Endothelial cell of umbilical vein (primary cell): ENCODE measurements around the gene PRKCZ. TPM values are rescaled to one million over a fixed set of nuclear protein-coding genes. Genes with fewer than 3 reads are reported as not detected.
"Not testable (repeated sequence)": the region's sequence is repeated elsewhere in the genome, so short reads cannot be mapped to it uniquely, and the experiment has no call there.

ENCODE experiments used
- BruUV-seq: library from RNA; stranded (reverse); fragments of 400-500 nt; replicated peaks from 2 replicates; lab custom pipeline; 2021; lab: Mats Ljungman, UMichigan
- CTCF ChIA-PET: fragments of 300-600, 350-600 bp; sonication (Branson Sonifier 250); formaldehyde crosslinking; loops from one replicate; lab custom pipeline; 2021; ENCODE audit warnings: antibody characterized with exemption, inconsistent platforms; lab: Charles Lee
- POLR2A ChIA-PET: fragments of 300-600, 350-600 bp; sonication (Branson Sonifier 250); formaldehyde crosslinking; loops from one replicate; lab custom pipeline; 2021; ENCODE audit warnings: antibody characterized with exemption, inconsistent platforms; lab: Charles Lee
- DNase-seq: peaks from one replicate; pipeline ENCODE4 v3.0.0-alpha.2; 2011; ENCODE audit warnings: low read depth, low spot score
- FAIRE-seq: peaks from 2 replicates; lab custom pipeline; 2011; peaks lifted over from hg19 to GRCh38; lab: Jason Lieb, UNC
- H2AFZ ChIP-seq: 2 replicates; pipeline ENCODE4 v1.6.0; 2012; ENCODE audit warnings: low read depth, low read length, control low read depth, inconsistent platforms
- H3K27ac ChIP-seq: 2 replicates; pipeline ENCODE4 v1.5.1; 2011; ENCODE audit warnings: low read depth, mild to moderate bottlenecking, control low read depth, low read length, moderate library complexity; ENCODE audit not compliant: insufficient read depth
- H3K27me3 ChIP-seq, 2 experiments: 2 replicates each; pipeline versions ENCODE4 v1.6.0 to v1.6.1; 2011; ENCODE audit warnings: low read length in 2 of 2, mixed read lengths in 1 of 2; ENCODE audit not compliant: control insufficient read depth in 2 of 2, insufficient read depth in 2 of 2
- H3K36me3 ChIP-seq, 2 experiments: 2 replicates in 1 of 2; 3 replicates in 1 of 2; pipeline ENCODE4 v1.5.1; 2011; ENCODE audit warnings: low read length in 2 of 2, mild to moderate bottlenecking in 1 of 2, moderate library complexity in 1 of 2; ENCODE audit not compliant: control insufficient read depth in 2 of 2, insufficient read depth in 2 of 2; ENCODE audit errors: extremely low read depth in 1 of 2
- H3K4me1 ChIP-seq: 3 replicates; pipeline ENCODE4 v1.5.1; 2011; ENCODE audit warnings: mild to moderate bottlenecking, low read length; ENCODE audit not compliant: control insufficient read depth, insufficient read depth; ENCODE audit errors: extremely low read depth
- H3K4me2 ChIP-seq: 2 replicates; pipeline ENCODE4 v1.6.1; 2011; ENCODE audit warnings: low read length, control low read depth, mixed read lengths; ENCODE audit not compliant: insufficient read depth
- H3K4me3 ChIP-seq, 3 experiments: fragments of 200-600 bp in 1 of 3; sonication (generic), shearing (Covaris generic) in 1 of 3; replicated peaks in 1 of 3; 2 replicates each; pipeline ENCODE4 v1.5.1; 2011 to 2016; ENCODE audit warnings: control low read depth in 3 of 3, low read length in 3 of 3, mild to moderate bottlenecking in 2 of 3, inconsistent platforms in 1 of 3, low read depth in 1 of 3, moderate library complexity in 1 of 3; ENCODE audit not compliant: insufficient read depth in 1 of 3
- H3K79me2 ChIP-seq: 2 replicates; pipeline ENCODE4 v1.6.0; 2012; ENCODE audit warnings: low read length, inconsistent platforms; ENCODE audit not compliant: control insufficient read depth, insufficient read depth
- H3K9ac ChIP-seq: replicated peaks from 2 replicates; pipeline ENCODE3; 2011; ENCODE audit warnings: low read length, control low read depth; ENCODE audit not compliant: insufficient read depth; ENCODE audit errors: extremely low read depth
- H3K9me1 ChIP-seq: replicated peaks from 3 replicates; pipeline ENCODE4 v1.6.0; 2011; ENCODE audit warnings: mild to moderate bottlenecking, low read length; ENCODE audit not compliant: control insufficient read depth, insufficient read depth; ENCODE audit errors: extremely low read depth
- H3K9me3 ChIP-seq: replicated peaks from 2 replicates; pipeline ENCODE4 v1.5.1; 2012; ENCODE audit warnings: low read length, inconsistent platforms; ENCODE audit not compliant: control insufficient read depth, insufficient read depth
- H4K20me1 ChIP-seq: replicated peaks from 2 replicates; pipeline ENCODE3; 2011; ENCODE audit warnings: mild to moderate bottlenecking, low read length; ENCODE audit not compliant: control insufficient read depth, insufficient read depth; ENCODE audit errors: extremely low read depth
- FOS ChIP-seq: IDR thresholded peaks from 2 replicates; pipeline ENCODE4 v1.6.1; 2011; ENCODE audit warnings: mild to moderate bottlenecking, low read length, moderate library complexity, borderline replicate concordance; ENCODE audit not compliant: insufficient read depth
- MAX ChIP-seq: IDR thresholded peaks from 2 replicates; pipeline ENCODE4 v1.6.1; 2011; ENCODE audit not compliant: insufficient read depth, insufficient read length
- MYC ChIP-seq: IDR thresholded peaks from one replicate; pipeline ENCODE4 v1.6.1; 2011; ENCODE audit warnings: mild to moderate bottlenecking, low read depth, low read length
- POLR2A ChIP-seq: IDR thresholded peaks from 2 replicates; pipeline ENCODE4 v1.6.1; 2012; ENCODE audit warnings: low read depth, mild to moderate bottlenecking, control low read depth, low read length
- POLR2AphosphoS5 ChIP-seq: IDR thresholded peaks from 2 replicates; pipeline ENCODE4 v1.6.1; 2012; ENCODE audit warnings: low read depth, mild to moderate bottlenecking, control low read depth, low read length, moderate library complexity; ENCODE audit not compliant: insufficient read depth
- dilution Hi-C: fragments of 300-500 bp; cut with MboI; formaldehyde crosslinking; loops from one replicate; pipeline ENCODE4 v1.15.0; 2019; ENCODE audit warnings: low sequenced_read_pairs; ENCODE audit not compliant: extremely low pct_ligation_motif_present
- intact Hi-C: fragments of 100-400 bp; cut with micrococcal nuclease; formaldehyde crosslinking; loops from one replicate; pipeline ENCODE4 v1.10.0; 2022
- polyA plus RNA-seq, 4 experiments: library from polyadenylated mRNA; depleted of rRNA in 3 of 4; stranded (reverse) in 3 of 4; unstranded in 1 of 4; fragments of >200 nt; gene quantifications; 2 replicates each; pipeline versions ENCODE4 v1.2.1 to v1.2.3, GENCODE V29; 2011 to 2012; ENCODE audit warnings: missing spikeins in 1 of 4
- total RNA-seq: library from RNA; stranded (reverse); gene quantifications from 2 replicates; pipeline ENCODE4 v1.2.3, GENCODE V29; 2021

PRKCZ gene
- total and polyA plus RNA-seq, 2 donors (not counting 3 experiments of a cell fraction or from before 2014, with no cell fraction given) = 0.22 to 1.7 TPM

GRCh38 chr1:2119886-2120285, 69.7 kb downstream of the PRKCZ start:
- no peak overlapping the region for H3K9ac ChIP-seq
- DNase-seq (no peak), FAIRE-seq (no peak)
- H4K20me1 ChIP-seq = no peaks in the 10 kb centered on the region
- dilution Hi-C loops = no loop called here
- POLR2A ChIA-PET = no interaction called here
- H2AFZ ChIP-seq = no peak overlapping the region
- intact Hi-C loops = no loop called here
- TF ChIP-seq POLR2AphosphoS5 = no peak
- no peaks in the 10 kb centered on the region for H3K4me1 ChIP-seq
- CTCF ChIA-PET = interaction anchor here (1.8 to 3.8 kb wide), 2 partner anchors 20 to 55 kb away, joined by 7 to 12 read pairs; no protein-coding TSS in a partner anchor
- no peaks in the 10 kb centered on the region for H3K79me2 ChIP-seq
- H3K27ac ChIP-seq = no peak overlapping the region
- no peaks in the 10 kb centered on the region for H3K36me3 ChIP-seq
- no peaks in the 10 kb centered on the region for H3K9me1 ChIP-seq
- no peaks in the 10 kb centered on the region for H3K27me3 ChIP-seq
- H3K4me2 ChIP-seq = no peak overlapping the region
- H3K4me3 ChIP-seq = no peak overlapping the region
- no TSS peak for BruUV-seq
- no peaks in the 10 kb centered on the region for H3K9me3 ChIP-seq

GRCh38 chr1:2121101-2121691, 71.0 kb downstream of the PRKCZ start:
- no peak overlapping the region for H3K4me3 ChIP-seq
- FAIRE-seq (no peak), DNase-seq (no peak)
- POLR2A ChIA-PET = interaction anchor here (0.7 kb wide), 1 partner anchor 1384 kb away, joined by 8 read pairs; no protein-coding TSS in a partner anchor
- intact Hi-C loops = no loop called here
- H3K4me2 ChIP-seq = no peak overlapping the region
- H4K20me1 ChIP-seq = no peaks in the 10 kb centered on the region
- dilution Hi-C loops = no loop called here
- TF ChIP-seq MAX (no peak), POLR2A (no peak), FOS (no peak), MYC (no peak), POLR2AphosphoS5 (no peak)
- no peak overlapping the region for H2AFZ ChIP-seq
- no peak overlapping the region for H3K27ac ChIP-seq
- BruUV-seq = no TSS peak
- no peaks in the 10 kb centered on the region for H3K9me1 ChIP-seq
- no peaks in the 10 kb centered on the region for H3K36me3 ChIP-seq
- no peaks in the 10 kb centered on the region for H3K27me3 ChIP-seq
- no peaks in the 10 kb centered on the region for H3K79me2 ChIP-seq
- CTCF ChIA-PET = no interaction called here
- no peaks in the 10 kb centered on the region for H3K9me3 ChIP-seq
- no peaks in the 10 kb centered on the region for H3K4me1 ChIP-seq
- H3K9ac ChIP-seq = no peak overlapping the region

- H3K36me3 ChIP-seq, H3K4me3 ChIP-seq, intact Hi-C loops, H3K27me3 ChIP-seq, H3K9me3 ChIP-seq, H3K4me2 ChIP-seq, H3K9me1 ChIP-seq, FAIRE-seq, H3K79me2 ChIP-seq, H2AFZ ChIP-seq, CTCF ChIA-PET, H3K27ac ChIP-seq, BruUV-seq, dilution Hi-C loops, H4K20me1 ChIP-seq, H3K9ac ChIP-seq, H3K4me1 ChIP-seq, DNase-seq, POLR2A ChIA-PET: not testable (repeated sequence)
Measured at GRCh38 chr1:2121794-2122193, 71.6 kb downstream of the PRKCZ start.
